ENCODE data around the gene PAQR7.

The PAQR7 gene

GRCh38 chr1:25871704-25872494 is 3.6 kb downstream of the PAQR7 start:
- DNase-seq = no peak

GRCh38 chr1:25871086-25871703 is 4.3 kb downstream of the PAQR7 start:
- no peak for DNase-seq

- no peak for DNase-seq
Measured at GRCh38 chr1:25870614-25871013, 4.9 kb downstream of the PAQR7 start.

GRCh38 chr1:25869909-25870606 is 5.5 kb downstream of the PAQR7 start:
- no peak for DNase-seq

- no peak for DNase-seq
Measured at GRCh38 chr1:25867210-25867991, 8.1 kb downstream of the PAQR7 start.

GRCh38 chr1:25866288-25866687 is 9.2 kb downstream of the PAQR7 start:
- DNase-seq = no peak

GRCh38 chr1:25864434-25864833 is 11.1 kb downstream of the PAQR7 start:
- DNase-seq = no peak

- no peak for DNase-seq
Measured at GRCh38 chr1:25863486-25864262, 11.8 kb downstream of the PAQR7 start.

GRCh38 chr1:25862785-25863485 is 12.6 kb downstream of the PAQR7 start:
- no peak for DNase-seq

- no peak for DNase-seq
Measured at GRCh38 chr1:25861316-25862286, 13.9 kb downstream of the PAQR7 start.

- peak; percentile 89 to 91 for DNase-seq
Measured at GRCh38 chr1:25858906-25859789, 16.4 kb downstream of the PAQR7 start, which contains the start of gene AUNIP. Gene AUNIP, minus strand, starts transcription at chr1:25859457. Its CDS starts 100 bp downstream, at chr1:25859357.

GRCh38 chr1:25858494-25858893 is 17.0 kb downstream of the PAQR7 start:
- no peak for DNase-seq

- DNase-seq = no peak
Measured at GRCh38 chr1:25856856-25857255, 18.7 kb downstream of the PAQR7 start.

GRCh38 chr1:25854554-25854953 is 21.0 kb downstream of the PAQR7 start:
- no peak for DNase-seq

GRCh38 chr1:25848531-25848930 is 27.0 kb downstream of the PAQR7 start:
- DNase-seq = no peak

GRCh38 chr1:25847929-25848328 is 27.6 kb downstream of the PAQR7 start:
- no peak for DNase-seq

- DNase-seq = no peak
Measured at GRCh38 chr1:25845664-25846063, 29.8 kb downstream of the PAQR7 start.

- DNase-seq = no peak
Measured at GRCh38 chr1:25844536-25845337, 30.8 kb downstream of the PAQR7 start.
